Esophagus muscularis mucosa (tissue), 4 donors: Measurements from ENCODE around the gene CPA2. TPM values are rescaled to one million over a fixed set of nuclear protein-coding genes. Genes with fewer than 3 reads are reported as not detected.

ENCODE experiments used
- DNase-seq: peaks from one replicate; pipeline ENCODE4 v3.0.0-alpha.2; 2017; ENCODE audit errors: extremely low spot score
- H3K27ac ChIP-seq, 4 donors: fragments of 200-600 bp; sonication (generic); replicated peaks in 1 of 4; 1 replicate in 3 of 4; 2 replicates in 1 of 4; pipeline ENCODE4 v1.5.1; 2016 to 2019; ENCODE audit warnings: mild to moderate bottlenecking in 1 of 4
- H3K27me3 ChIP-seq, 4 donors: fragments of 200-600 bp; sonication (generic); one replicate each; pipeline versions ENCODE4 v1.5.1 to v1.6.0; 2016 to 2019
- H3K36me3 ChIP-seq, 4 donors: fragments of 200-600 bp; sonication (generic); one replicate each; pipeline ENCODE4 v1.5.1; 2016 to 2019
- H3K4me1 ChIP-seq, 4 donors: fragments of 200-600 bp; sonication (generic); one replicate each; pipeline ENCODE4 v1.5.1; 2016 to 2019
- H3K4me3 ChIP-seq, 4 donors: fragments of 200-600 bp; sonication (generic); 1 replicate in 2 of 4; 2 replicates in 2 of 4; pipeline ENCODE4 v1.5.1; 2016 to 2019; ENCODE audit warnings: mild to moderate bottlenecking in 4 of 4, moderate library complexity in 1 of 4
- H3K9me3 ChIP-seq, 4 donors: fragments of 200-600 bp; sonication (generic); 1 replicate in 3 of 4; 2 replicates in 1 of 4; pipeline ENCODE4 v1.5.1; 2016 to 2019
- CTCF ChIP-seq, 3 experiments: fragments of 200-600 bp in 2 of 3; fragments of 450-650 bp in 1 of 3; sonication (generic) in 2 of 3; IDR thresholded peaks; one replicate each; pipeline ENCODE4 v1.5.1; 2017 to 2019; ENCODE audit warnings: antibody characterized with exemption in 3 of 3, mild to moderate bottlenecking in 2 of 3, moderate library complexity in 1 of 3
- EP300 ChIP-seq: sonication (generic); formaldehyde crosslinking; IDR thresholded peaks from one replicate; pipeline ENCODE4 v1.6.1; 2017; ENCODE audit warnings: antibody characterized with exemption
- POLR2A ChIP-seq: fragments of 450-650 bp; IDR thresholded peaks from one replicate; pipeline ENCODE4 v1.6.1; 2017; ENCODE audit warnings: antibody characterized with exemption, moderate library complexity, mild to moderate bottlenecking, low read depth
- POLR2AphosphoS5 ChIP-seq, 2 donors: sonication (generic); formaldehyde crosslinking; IDR thresholded peaks; one replicate each; pipeline ENCODE4 v1.6.1; 2017; ENCODE audit warnings: antibody characterized with exemption in 2 of 2
- WGBS: methylation state at CpG from one replicate; pipeline ENCODE4 v1.1.5; 2018; 5-methylcytosine and 5-hydroxymethylcytosine counted together
- intact Hi-C: fragments of 100-400 bp; cut with DNase I; formaldehyde crosslinking; loops from one replicate; pipeline ENCODE4 v1.15.1; 2023
- total RNA-seq, 4 donors: library from RNA; depleted of rRNA; stranded (reverse); fragments of >200 nt; gene quantifications; one replicate each; pipeline versions ENCODE4 v1.1.0 to v1.2.1, GENCODE V29; 2016

Gene CPA2
- total RNA-seq, 4 donors from 2014 or later = not detected

- H3K27ac ChIP-seq = no peak overlapping the region
- WGBS = 91% methylated on average over 13 of the region's 13 CpGs
- no peak for DNase-seq
- intact Hi-C loops = no loop called here
- no peaks in the 10 kb centered on the region for H3K4me1 ChIP-seq
- no peak for TF ChIP-seq POLR2A
- no peaks in the 10 kb centered on the region for H3K36me3 ChIP-seq
- no peak overlapping the region for H3K4me3 ChIP-seq
- H3K9me3 ChIP-seq = no peaks in the 10 kb centered on the region
- H3K27me3 ChIP-seq = no peaks in the 10 kb centered on the region
These were observed 29.7 kb downstream of the CPA2 start for GRCh38 chr7:130296221-130296951.

GRCh38 chr7:130297628-130298543, 31.2 kb downstream of the CPA2 start:
- no peak for TF ChIP-seq POLR2A
- no peak for TF ChIP-seq EP300
- no peak for TF ChIP-seq POLR2AphosphoS5 (IDR thresholded peaks at IDR 0.05)
- intact Hi-C loops = no loop called here
- WGBS = 82% methylated on average over 20 of the region's 20 CpGs
- Histone ChIP-seq H3K27ac (no peak overlapping the region), H3K4me3 (no peak overlapping the region), H3K36me3 (no peaks in the 10 kb centered on the region), H3K27me3 (no peaks in the 10 kb centered on the region), H3K4me1 (no peaks in the 10 kb centered on the region), H3K9me3 (no peaks in the 10 kb centered on the region)
- DNase-seq = no peak

GRCh38 chr7:130298544-130299326, 32.1 kb downstream of the CPA2 start:
- Histone ChIP-seq H3K4me1 (no peaks in the 10 kb centered on the region), H3K27ac (no peak overlapping the region), H3K9me3 (no peaks in the 10 kb centered on the region), H3K27me3 (no peaks in the 10 kb centered on the region), H3K36me3 (no peaks in the 10 kb centered on the region), H3K4me3 (no peak overlapping the region)
- DNase-seq = no peak
- intact Hi-C loops = no loop called here
- 80% methylated on average over 5 of the region's 5 CpGs for WGBS
- TF ChIP-seq CTCF (IDR thresholded peaks at IDR 0.05) (no peak), EP300 (no peak), POLR2A (no peak)

- H3K27me3 ChIP-seq = no peaks in the 10 kb centered on the region
- TF ChIP-seq CTCF (IDR thresholded peaks at IDR 0.05) (no peak), POLR2A (no peak), POLR2AphosphoS5 (IDR thresholded peaks at IDR 0.05) (no peak), EP300 (no peak)
- intact Hi-C loops = no loop called here
- 81% methylated on average over 7 of the region's 7 CpGs for WGBS
- H3K9me3 ChIP-seq = no peaks in the 10 kb centered on the region
- no peak for DNase-seq
- no peak overlapping the region for H3K4me3 ChIP-seq
- no peaks in the 10 kb centered on the region for H3K36me3 ChIP-seq
- no peak overlapping the region for H3K27ac ChIP-seq
- no peaks in the 10 kb centered on the region for H3K4me1 ChIP-seq
These were observed 33.2 kb downstream of the CPA2 start for GRCh38 chr7:130299866-130300265.

- DNase-seq = no peak
- no peaks in the 10 kb centered on the region for H3K9me3 ChIP-seq
- intact Hi-C loops = no loop called here
- H3K27me3 ChIP-seq = peaks cover 0 to 10% (median 0%) of the 10 kb centered on the region in 4 donors
- 70% methylated on average over 8 of the region's 8 CpGs for WGBS
- H3K4me1 ChIP-seq = no peaks in the 10 kb centered on the region
- no peak overlapping the region for H3K27ac ChIP-seq
- no peak overlapping the region for H3K4me3 ChIP-seq
- H3K36me3 ChIP-seq = no peaks in the 10 kb centered on the region
- TF ChIP-seq CTCF (IDR thresholded peaks at IDR 0.05) (no peak), POLR2A (no peak), POLR2AphosphoS5 (IDR thresholded peaks at IDR 0.05) (no peak), EP300 (no peak)
These were observed 34.9 kb downstream of the CPA2 start for GRCh38 chr7:130301501-130302020.
